GM13976 (cell line): Measurements from ENCODE around the gene THOP1.

ENCODE experiments used
- DNase-seq: peaks from one replicate; pipeline ENCODE4 v3.0.0; 2012; ENCODE audit warnings: low spot score
- CTCF ChIP-seq: IDR thresholded peaks from 2 replicates; pipeline ENCODE4 v1.5.1; 2012; ENCODE audit warnings: borderline replicate concordance, mild to moderate bottlenecking; ENCODE audit not compliant: insufficient read depth; ENCODE audit errors: extremely low read depth, missing control alignments, control extremely low read depth
- in situ Hi-C: fragments of 300-500 bp; cut with MboI; formaldehyde crosslinking; loops from one replicate; pipeline ENCODE4 v1.12.0; 2022; ENCODE audit warnings: low sequenced_read_pairs, mixed read lengths, inconsistent platforms; ENCODE audit not compliant: unreplicated experiment

THOP1 gene

GRCh38 chr19:2819540-2820111, 34.3 kb downstream of the THOP1 start, which contains the start of gene ZNF554:
ZNF554 (plus strand) TSS chr19:2819868; CDS start chr19:2820072, 204 bp downstream.
- DNase-seq = peak; percentile 97
- peak; percentile 93 for TF ChIP-seq CTCF
- in situ Hi-C loops = no loop called here

- TF ChIP-seq CTCF = no peak
- in situ Hi-C loops = no loop called here
- DNase-seq = peak; percentile 52
Observed at GRCh38 chr19:2820112-2820702, 34.9 kb downstream of the THOP1 start.

DNA sequence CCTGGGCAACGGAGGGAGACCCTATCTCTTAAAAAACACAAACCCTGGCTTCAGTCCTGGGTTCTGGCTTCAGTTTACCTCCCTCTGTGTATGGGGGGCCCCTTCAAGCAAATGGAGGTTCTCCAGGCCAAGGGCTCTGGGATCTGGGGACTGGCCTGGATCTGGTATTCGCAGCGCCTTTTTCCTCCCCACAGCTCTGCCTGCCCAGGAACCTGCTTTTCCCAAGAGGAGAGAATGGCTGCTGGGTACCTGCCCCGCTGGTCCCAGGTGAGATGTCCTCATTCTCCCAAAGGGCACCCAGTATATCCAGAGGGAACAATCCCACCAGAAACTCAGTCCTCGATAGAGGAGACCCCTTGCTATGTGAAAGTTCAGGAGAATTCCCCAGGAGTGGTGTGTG, 37.5 kb downstream of the THOP1 start:
- DNase-seq = no peak
- in situ Hi-C loops = no loop called here
- no peak for TF ChIP-seq CTCF

DNA sequence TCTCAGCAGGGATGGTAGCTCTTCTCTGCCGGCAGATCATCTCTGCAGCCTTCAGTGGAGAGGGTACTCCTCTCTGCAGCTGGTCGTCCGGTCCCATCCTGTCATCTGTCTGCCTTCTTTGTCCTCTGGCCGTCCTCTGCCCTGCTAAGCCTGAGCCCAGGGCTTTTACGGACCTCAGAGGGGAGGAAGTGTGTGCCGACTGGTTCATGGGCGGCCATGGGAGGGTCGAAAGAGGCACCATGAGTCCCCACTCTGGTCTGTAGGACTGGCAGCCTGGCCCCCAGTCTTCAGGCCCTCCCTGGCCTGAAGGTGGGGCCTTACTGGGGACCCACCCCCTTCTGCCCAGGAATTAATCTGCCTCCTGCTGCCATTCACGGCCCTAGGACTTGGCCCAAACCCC, 38.3 kb downstream of the THOP1 start:
- no peak for DNase-seq
- in situ Hi-C loops = no loop called here
- no peak for TF ChIP-seq CTCF

DNA sequence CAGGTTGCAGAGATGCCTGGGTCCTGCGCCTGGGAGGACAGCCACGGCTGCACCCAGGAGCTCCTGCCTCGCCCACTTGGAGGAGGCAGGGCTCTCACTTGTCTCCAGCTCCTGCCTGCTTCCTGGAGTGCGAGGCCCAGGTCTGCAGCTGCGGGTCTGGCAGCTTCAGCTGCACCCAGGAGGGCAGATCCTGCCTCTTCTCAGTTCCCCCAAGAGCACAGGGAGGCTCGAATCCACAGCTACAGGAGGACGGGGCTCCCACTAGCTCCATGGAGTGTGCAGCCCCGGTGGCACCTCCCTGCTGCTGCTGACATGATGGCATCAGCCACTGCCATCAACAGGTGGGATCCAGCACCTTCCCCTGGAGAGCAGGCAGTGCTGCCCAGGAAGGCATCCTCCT, 38.8 kb downstream of the THOP1 start:
- in situ Hi-C loops = no loop called here
- no peak for TF ChIP-seq CTCF
- DNase-seq = no peak

- in situ Hi-C loops = no loop called here
- no peak for TF ChIP-seq CTCF
- no peak for DNase-seq
Observed at GRCh38 chr19:2827022-2827421, 41.7 kb downstream of the THOP1 start.
